Measurements from ENCODE around the gene SSBP2. TPM values are rescaled to one million over a fixed set of nuclear protein-coding genes. Genes with fewer than 3 reads are reported as not detected.
"Not testable (repeated sequence)": the region's sequence is repeated elsewhere in the genome, so short reads cannot be mapped to it uniquely, and the experiment has no call there.

SSBP2 gene
- polyA plus RNA-seq, 5 donors: 57.8 to 107 (median 96.2) TPM

DNA sequence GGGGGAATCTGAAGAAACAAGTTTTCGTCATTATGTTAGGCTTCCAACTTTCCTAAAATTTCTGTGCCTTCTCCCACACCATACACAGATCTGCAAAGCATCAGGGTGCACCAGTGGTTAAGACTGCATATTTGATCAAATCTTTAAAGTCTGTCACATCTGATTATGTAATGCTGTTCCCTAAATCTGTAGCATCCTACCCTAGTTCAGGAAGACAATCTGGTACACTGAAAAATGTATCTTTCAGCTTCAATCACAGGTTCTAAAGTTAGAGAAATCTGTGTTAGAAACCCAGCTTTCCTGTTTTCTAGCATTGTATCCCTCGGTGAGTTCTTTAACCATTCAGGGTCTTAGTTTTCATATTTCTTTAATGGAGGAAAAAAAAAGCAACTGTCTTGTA is 3.9 kb downstream of the SSBP2 start:
- DNase-seq: no peak

DNA sequence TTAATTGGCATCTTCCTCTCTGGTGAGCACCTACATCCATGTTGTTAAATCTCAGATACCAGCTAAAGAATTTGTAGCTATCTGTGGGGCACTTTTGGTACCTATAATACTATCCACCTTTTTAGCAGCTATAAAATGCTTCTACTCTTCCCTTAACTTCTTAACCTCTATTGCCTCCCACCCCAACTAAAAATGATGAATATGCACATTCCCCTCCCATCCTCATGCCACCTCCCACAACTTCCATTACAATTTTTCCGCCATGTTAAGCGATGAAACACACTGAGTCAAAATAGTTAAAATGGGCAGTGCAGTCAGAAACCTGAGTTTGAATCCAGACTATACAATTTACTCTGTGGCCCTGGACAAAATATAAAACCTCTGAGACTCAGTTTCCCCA is 10.1 kb downstream of the SSBP2 start:
- no peak for DNase-seq

DNA sequence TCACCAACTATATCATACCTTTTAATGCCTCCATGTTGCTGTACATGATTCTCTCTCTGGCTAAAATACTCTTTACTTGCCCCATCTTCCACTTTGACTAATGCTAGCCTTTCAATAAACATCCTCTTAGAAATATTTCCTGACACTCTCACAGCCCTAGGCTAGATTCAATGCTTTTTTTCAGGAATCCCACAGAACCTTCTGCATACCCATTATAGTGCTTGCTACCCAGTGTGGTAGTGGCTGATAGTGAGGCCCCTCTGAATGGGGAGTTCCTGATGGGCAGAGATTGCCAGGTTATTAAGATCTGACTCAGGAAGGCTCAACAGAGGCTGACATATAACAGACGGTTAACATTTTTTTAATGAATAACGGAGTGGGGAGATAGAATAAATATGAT is 11.6 kb downstream of the SSBP2 start:
- DNase-seq: no peak

DNA sequence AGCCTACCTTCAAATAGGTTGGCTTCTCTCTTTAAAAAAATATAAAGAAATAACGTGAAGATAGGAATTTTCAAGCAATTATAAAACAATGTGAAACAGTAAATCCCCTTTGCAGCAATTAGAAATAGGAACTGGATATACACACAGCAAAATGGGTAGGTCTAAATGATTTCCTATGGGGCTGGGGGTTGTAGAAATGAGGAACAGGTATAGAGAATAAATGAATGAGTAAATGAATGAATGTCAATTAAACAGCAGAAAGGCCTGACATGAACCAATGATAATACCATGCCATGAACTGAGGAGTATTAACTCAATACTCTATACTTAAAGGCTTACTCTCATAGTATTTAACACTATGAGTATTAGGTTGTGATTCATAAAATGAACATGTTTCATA is 21.6 kb downstream of the SSBP2 start:
- no peak for DNase-seq

DNA sequence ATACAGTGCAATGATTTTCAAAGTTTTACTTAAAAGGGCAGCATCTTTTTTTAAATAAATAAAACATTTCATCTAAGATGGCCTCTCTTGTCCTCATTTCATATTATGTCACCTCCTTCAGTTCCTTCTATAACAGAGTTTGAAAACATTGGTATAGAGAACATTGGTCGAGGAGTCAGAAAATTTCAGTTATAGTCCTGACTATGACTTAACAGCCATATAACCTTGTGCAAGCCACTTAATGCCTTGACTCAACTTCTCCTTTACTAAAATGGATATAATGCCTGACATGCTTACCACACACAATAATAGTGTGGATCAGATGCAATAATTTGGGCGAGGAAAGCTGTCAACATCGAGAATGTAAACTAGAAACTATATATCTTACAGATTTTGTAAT is 22.6 kb downstream of the SSBP2 start:
- DNase-seq: no peak

DNA sequence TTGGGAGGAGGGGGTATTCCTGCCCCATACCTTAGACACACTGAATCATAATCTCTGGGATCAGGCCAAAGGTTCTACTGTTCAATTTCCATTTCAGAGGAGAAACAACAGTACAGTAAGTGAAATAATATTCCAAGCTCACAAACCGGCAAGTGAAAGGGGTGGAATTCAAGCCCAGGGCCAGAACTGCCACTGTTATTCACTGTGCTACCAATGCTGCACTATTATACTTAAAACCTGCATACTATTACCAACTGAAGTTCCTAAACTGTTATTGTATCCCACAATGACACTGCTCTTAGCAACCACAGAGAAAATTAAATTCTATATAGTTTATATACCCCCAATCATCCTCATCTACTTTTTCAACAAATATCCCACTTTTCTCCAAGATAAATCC is 24.6 kb downstream of the SSBP2 start:
- DNase-seq: no peak

DNA sequence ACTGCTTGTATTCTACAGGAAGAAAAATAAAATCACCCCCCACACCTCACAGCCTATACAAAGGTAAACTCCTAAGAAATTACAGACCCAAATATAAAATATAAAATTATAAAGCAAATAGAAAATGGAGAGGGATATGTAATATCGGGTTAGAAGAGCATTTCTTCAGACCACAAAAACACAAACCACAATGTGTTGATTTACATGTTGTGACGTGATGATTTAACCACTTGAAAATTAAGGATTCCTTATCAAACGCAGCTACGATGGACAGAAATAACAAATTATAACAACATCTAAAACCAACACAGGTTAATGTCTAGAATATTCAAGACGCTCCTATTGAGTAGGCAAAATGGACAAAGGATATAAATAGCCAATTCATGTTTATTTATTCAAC is 26.3 kb downstream of the SSBP2 start:
- DNase-seq: no peak

DNA sequence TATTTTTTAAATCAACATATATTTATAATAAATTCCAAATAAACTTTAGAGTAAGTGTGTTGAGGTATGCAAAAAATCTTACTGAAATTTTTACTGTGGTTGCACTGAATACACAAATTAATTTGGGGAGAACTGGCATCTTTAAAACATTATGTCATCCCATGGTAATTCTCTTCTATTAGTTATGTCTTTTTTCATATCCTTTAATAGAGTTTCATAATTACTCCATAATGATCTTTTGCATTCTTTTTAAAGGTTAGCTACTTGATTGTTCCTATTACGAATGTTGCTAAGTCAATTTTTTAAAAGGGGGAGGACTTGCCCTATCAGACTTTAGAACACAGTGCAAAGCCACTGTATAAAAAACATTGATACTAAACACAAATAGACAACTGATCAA is 26.8 kb downstream of the SSBP2 start:
- no peak for DNase-seq

DNA sequence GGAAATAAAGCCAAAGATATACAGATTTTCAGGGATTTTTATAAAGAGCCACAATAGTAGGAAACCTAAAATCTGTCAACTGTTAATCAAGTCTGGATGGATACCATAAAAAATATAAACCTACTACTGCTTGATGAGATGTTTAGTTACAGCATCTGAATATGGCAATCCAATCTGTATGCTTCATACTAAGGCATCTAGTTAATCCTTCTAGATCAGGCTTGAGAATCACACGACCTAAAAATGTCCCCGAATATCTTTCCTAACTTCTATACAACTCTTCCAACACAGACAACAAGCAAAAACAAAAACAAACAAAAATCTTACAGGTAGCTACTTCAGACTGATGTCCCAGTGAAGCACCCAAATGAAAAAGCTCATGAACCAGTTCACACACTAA is 29.8 kb downstream of the SSBP2 start:
- DNase-seq: no peak

DNA sequence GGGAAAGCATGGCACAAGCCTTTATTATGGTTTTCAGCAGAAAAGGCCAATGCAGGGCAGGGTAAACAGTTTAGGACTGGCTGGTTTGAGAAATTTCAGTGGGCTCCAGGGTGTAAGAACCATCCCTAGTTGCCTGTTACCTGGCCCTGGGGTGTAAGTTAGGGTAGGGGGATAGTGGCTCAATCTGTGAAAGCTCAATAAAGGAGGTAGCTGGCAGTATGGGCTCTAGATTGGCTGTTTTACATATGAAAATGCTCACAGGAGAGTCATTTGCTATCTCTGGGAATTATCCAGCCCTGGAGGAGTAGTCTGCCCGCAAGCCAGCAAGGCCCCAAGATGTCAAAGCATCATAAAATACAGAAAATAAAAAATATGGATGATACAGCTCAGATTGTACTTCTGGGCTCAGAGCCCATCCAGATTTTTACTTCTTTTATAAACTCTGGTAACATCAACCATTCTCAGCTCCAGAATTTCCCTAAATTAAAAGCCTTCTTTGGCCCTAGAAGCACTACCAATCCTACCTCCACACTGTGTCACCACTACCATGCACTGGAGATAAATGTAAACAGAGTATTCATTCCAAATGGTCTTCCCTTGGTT is 31.1 kb downstream of the SSBP2 start:
- no peak for DNase-seq

DNA sequence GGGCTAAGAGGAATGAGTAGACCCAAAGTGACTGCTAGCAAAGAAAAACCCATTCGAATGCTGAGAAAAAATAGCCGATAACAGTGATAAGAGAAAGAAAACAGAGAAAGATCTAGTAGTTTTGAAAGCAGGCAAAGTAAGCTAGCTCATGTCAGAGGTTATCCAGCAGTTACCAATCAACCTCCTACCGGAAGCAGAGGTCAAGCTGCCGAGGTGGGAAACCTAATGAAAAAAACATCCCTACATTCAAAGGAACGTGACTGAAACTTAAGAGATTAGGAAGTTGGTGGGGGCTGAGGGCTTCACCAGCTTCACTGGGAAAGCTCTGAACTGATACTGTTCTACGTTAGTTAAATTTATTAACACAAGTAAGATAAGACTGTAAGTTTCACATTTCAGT is 32.6 kb downstream of the SSBP2 start:
- DNase-seq: no peak

DNA sequence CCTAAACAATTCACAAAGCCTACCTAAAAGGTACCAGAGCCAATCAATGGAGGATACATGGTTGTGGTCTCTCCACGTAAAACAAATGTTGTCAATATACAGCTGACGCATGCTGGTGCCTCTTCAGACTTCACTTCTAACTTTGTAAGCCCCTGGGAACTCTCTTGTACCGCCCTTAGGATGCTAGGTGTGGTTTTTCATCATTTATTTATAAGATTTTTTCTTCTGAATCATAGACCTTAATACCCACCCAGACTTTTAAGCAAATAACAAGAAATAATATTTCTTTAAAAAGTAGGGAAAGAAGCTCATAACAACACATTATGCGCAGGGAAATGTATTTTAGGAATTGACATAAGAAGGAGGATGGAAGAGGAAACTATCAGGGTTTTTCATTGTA is 33.0 kb downstream of the SSBP2 start:
- no peak for DNase-seq

DNA sequence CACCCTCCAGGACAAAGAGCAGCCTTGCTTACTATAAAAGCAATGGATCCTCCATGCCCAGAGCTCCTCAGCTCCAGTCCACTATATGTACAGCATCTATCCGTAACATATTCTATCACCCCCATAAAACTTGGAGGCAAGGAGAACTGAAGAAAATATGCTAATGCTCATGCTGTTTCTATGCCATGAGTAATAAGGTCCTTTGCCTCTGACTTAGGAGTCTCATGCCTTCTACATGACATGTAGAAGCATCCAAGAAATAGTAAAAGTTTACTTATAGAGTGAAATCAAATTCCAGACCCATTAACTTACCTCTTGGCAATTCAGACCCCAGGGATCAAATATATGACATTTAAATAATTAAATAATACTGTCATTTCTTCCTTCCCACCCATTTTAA is 33.7 kb downstream of the SSBP2 start:
- DNase-seq: no peak

DNA sequence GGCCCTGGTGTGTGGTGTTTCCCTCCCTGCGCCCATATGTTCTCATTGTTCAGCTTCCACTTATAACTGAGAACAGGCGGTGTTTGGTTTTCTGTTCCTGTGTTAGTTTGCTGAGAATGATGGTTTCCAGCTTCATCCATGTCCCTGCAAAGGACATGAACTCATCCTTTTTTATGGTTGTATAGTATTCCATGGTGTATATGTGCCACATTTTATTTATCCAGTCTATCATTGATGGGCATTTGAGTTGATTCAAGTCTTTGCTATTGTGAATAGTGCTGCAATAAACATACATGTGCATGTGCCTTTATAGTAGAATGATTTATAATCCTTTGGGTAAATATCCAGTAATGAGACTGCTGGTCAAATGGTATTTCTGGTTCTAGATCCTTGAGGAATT is 36.8 kb downstream of the SSBP2 start:
- not testable (repeated sequence) for DNase-seq

DNA sequence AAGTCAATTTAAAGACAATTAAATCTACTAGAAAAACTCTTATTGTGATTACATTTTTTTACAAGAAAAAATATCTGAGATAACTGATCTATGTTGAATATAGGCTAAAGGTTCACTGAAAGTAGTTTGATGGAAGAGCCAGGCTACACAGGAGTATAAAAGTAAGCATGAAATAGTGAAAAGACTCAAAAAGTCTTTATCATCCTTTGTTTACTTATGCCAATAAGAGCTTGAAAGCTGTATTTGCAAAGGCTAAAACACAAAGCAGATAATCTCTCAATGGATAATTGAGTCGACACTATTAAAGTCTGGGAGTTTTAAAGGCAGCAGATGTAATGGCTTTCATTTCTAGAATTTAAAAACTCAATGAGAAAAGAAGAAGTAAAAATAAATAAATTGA is 42.0 kb downstream of the SSBP2 start:
- DNase-seq: no peak

DNA sequence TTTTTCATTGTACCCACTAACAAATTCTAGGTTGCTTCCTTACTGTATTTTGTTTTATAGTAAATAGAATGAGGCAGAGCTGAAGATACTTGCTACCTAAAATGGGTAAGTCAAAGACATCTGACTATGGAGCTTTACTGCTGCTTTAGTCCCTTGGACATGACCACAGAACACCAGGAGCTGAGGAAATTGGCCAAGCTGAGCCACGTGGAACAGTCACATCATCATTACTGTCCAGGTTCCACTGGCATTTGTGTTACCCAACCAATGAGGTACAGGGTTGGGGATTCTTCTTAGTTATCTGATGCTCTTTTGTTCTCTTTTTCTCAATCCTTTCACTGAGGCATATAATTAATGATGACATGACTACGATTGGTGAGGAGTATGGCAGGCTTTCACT is 47.1 kb downstream of the SSBP2 start:
- DNase-seq: no peak

DNA sequence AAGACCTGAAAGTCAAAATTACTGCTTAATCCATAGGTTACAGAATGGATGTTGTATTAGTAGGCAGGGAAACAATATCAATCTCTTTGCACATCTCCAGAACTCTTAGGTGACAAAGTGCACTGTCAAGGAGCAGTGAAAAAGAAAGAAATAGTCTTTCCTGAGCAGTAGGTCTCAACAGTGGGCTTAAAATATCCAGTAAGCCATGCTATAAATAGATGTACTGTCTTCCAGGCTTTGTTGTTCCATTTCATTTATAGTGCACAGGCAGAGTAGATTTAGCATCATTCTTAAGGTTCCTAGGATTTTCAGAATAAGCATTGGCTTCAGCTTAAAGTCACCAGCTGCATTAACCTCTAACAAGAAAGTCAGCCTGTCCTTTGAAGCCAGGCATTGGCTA is 50.7 kb downstream of the SSBP2 start:
- DNase-seq: no peak

DNA sequence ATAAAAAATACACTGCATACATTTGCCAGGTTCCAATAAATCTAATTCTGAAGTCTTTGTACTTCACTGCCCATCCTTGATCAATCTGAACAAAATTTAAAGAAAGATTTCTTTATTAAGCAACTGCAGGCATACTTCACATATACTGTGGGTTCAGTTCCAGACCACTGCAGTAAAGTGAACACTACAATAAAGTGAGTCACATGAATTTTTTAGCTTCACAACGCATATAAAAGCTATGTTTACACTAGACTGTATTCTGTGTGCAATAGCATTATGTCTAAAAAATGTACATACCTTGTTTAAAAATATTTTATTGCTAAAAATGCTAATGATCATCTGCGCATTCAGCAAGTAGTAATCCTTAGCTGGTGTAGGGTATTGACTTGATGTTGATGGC is 52.1 kb downstream of the SSBP2 start:
- no peak for DNase-seq

DNA sequence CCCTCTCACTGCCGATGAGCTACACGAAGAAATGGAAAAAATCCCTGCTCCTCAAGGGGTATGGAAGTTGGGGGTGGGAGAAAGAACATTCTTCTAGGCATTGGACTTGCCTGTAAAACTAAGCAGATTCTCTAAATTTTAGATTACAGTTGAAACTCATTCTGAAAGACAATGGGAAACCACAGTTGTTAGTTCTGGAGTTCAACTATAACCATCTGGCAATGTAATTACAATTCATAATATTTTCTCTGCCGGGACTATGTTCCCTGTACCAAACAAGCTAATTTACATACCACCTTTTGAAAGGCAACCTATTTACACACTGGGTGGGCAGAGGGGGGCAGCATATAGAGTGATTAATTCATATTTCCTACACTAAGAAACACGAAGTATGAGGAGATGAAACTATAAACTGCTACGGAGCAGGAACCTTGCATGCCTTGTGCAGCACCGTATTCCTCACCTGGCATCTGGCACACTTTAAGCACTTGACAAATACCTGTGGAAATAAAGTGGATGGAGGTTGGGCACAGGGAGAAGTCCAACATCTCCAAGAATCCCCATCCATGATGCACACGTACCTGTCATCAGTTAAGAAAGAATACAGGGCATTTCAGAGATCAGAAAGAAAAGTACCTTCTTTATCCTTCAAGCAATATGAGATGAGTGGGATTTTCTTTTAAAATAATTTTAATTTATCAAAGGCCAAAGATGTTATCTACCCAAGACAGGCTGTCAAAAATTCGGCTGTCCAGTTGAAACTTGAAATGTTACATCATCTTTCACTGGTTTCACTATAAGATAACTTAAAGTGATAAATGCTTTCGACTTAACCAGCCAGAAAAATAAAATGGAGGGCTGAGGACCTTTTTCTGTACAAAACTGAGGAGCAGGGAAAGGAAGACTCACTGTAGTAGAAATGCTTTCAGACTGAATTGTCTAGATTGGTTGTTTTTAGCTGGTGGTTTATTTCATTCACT is 54.2 kb downstream of the SSBP2 start:
- no peak for DNase-seq

DNA sequence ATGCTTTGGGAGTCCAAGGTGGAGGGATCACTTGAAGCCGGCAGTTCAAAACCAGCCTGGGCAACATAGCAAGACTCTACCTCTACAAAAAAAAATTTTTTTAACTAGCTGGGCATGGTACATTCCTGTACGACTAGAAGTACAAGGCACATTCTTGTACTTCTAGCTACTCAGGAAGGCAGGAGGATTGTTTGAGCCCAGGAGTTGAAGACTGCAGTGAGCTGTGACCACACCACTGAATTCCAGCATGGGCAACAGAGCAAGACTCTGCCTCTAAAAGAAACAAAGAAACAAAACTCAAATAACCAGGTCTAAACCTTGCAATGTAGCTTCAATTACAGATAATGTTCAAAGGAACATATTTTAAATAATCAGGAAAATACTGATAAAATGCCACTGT is 56.2 kb downstream of the SSBP2 start:
- DNase-seq: no peak

DNA sequence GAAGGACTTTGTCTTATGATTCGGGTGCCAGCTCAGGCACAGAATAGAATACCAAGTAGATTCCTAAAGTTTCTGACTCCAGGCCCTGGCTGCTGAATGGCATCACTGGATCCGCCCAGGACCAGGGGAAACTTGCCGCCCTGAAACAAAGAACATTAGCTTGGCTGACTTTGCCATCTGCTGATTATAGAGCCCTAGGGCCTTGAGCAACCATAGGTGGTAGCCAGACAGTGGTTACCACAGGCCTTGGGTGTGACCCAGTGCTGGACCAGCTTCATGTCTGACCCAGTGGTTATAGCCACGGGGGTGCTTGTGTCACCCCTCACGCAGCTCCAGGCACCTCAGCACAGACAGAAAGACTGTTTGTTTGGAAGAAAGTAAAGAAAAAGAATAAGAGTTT is 62.7 kb downstream of the SSBP2 start:
- DNase-seq: no peak

DNA sequence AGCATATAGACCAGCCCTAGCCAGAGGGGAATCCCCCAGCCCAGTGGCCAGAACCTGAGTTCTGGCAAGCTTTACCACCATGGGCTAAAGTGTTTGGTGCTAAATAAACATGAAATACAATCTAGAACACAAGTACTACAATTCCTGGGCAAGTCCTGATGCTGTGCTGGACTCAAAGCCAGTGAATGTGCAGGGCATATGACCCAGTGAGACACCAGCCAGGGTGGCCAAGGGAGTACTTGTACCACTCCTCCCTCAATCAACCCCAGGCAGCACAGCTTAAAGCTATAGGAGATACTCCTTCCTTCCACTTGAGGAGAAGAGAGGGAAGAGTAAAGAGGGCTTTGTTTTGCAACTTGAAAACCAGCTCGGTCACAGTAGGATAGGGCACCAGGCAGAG is 63.6 kb downstream of the SSBP2 start:
- no peak for DNase-seq

DNA sequence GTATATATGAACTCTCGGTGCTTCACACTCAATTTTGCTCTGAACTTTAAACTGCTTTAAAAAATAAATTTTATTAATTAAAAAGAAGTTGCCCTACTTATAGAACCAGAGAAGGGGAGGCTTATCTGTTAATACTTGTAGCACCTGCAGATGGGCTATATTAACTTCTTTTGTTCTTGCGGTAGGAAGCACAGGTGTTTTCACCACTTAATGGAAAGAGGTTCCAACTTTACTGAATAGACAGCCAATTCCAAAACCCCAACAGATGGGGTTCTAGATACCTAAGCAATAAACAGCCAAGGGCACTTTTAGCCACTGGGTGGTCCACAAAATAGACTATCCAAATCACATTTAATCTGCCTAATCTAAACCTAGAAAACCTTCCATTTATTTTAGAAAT is 65.4 kb downstream of the SSBP2 start:
- DNase-seq: no peak

DNA sequence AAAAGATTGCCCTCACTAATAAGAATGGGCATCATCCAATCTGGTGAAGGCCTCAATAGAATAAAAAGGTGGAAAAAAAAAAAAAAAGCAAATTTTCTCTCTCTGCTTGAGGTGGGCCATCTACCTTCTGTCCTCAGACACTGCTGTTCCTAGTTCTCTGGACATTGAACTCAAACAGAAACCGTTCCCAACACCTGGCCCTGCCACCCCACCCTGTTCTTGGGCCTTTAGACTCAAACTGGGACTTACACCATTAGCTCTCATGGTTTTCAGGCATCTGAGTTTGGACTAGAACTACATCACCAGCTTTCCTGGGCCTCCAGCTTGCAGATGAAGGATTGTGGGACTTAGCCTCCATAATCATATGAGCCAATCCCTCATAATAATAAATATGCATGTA is 71.0 kb downstream of the SSBP2 start:
- no peak for DNase-seq
